Activated naive CD8-positive, alpha-beta T cell treated with anti-CD3 and anti-CD28 coated beads, Interleukin-2, amount 50 U/mL, for 16 hours (primary cell): ENCODE data around the gene KCNIP3.
"Not testable (repeated sequence)": the region's sequence is repeated elsewhere in the genome, so short reads cannot be mapped to it uniquely, and the experiment has no call there.

ENCODE experiments used
- DNase-seq: peaks from one replicate; pipeline ENCODE4 v3.0.0-alpha.2; 2020; ENCODE audit warnings: low read depth, low spot score

The KCNIP3 gene

DNA sequence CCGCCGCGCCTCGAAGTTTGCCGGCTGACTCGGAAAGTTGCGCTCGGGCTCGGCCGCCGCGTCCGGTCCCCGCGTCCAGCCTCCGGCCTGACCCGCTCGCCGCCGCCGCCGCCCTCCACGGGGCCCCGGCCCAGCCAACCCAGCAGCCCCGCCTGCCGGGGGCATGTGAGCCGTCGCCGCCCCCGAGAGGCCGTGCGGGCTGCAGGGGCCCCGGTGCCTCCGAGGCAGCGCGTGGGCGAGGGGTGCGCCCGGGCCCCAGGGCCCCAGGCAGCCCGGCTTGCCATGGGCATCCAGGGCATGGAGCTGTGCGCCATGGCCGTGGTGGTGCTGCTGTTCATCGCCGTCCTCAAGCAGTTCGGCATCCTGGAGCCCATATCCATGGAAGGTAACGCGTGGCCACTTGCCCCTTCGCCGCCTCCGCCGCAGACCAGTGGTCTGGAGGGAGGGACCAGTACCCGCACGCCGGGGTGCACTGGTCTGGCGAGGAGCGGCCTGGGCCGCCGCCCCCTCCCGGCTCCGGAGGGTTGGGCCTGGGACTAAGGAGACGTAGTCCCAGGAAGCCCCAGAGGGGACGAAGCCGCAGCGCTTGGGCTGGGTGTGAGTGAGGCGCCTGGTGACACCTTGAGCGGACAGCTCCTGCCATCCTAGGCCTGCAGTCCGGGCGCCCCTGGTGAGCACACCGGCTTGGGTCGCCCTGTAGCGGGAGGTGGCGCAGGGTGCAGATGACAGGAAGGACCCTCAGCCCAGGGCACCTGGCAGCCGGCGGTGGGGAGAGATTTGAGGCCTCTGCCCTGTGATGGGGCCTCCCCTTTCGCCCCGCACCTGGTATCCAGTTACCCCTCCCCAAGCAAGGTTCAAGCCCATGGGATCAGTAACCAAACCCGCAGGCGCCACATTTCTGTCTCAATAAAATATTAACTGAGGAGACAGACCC lies 49.9 kb downstream of the KCNIP3 start:
- no peak for DNase-seq

DNA sequence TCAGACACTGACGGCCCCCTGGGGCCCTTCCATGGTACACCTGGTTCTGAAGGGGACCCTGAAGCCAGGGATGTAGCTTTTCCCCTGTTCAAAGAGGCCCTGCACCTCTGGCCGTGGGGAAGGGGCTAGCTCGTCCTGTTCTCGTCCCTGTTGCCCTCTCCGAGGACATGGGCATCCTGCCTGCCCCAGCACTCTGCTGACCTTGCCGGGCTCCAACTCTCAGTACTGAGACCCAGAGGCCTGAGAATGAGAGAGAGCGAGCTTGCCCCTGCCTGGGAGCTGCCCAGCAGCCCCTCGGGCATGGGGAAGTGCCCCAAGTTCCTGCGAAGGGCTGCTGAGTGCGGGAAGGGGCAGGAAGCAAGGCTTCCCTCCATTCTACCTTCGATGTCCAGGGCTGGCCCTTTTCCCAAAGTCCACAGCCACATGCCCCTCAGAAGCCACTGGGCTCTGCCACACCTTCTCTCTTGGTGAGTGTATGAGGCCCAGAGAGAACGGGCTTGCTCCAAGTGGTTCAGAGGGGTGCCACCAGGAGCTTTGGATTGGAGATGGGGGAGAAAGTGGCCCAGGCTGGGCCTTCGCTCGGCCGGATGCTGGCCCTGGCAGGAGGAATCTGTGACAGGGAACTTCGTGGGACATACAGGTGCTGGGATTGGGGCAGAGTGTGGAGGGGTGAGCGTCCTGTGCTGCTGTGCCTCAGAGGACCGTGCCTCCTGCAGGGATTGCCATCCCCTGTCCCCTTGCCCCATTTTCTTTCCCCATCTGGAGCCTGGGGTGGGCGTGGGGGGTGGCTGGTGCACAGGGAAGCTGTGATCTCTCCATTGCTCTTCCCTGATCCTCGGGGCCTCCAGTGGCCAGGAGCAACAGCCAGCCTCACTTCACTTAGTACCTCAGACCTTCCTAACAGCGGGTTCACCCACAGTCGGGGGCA lies 50.8 kb downstream of the KCNIP3 start:
- no peak for DNase-seq

DNA sequence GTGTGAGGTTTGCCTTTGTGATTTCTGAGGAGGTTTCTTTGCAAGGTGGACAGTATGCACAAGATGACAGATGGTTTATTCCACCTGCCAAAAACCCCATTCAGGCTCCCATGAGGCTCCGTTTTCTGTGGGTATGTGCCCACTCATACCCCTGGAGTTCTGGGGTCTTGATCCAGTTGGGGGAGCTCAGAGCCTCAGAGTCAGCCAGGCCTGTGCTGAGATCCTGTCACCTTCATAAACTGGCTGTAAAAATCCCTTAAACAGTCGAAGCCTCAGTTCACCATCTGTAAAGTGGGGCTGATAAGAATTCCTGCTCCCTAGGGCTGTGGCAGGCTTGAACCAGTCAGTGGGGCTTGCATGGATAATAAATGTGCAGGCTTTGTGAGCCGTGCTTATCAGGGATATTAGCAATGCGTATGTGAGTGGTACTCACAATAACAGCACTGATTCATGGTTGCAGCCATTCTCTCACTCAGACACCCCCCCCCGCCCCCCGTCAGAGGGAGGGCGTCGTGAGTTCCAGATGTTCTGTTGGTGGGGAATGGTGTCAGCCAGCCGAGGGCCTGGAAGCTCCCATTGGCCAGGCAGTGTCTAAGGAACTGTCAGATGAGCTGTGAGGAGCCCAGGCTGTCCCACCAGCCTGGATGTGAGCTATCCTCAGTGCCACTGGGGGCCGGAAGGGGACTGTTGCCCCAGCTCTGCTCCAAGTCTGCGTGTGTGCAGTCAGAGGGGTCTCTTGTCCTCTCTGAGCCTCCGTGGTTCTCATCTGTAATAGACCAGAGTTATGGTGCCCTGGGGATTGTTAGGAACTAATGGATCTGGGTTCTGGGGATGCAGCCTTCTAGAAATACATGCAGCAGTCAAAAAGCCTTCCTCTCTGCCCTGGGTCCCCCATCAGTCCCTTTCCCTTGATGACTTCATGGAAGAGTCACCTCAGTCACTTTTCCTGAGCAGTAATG lies 51.7 kb downstream of the KCNIP3 start:
- DNase-seq, result no peak

DNA sequence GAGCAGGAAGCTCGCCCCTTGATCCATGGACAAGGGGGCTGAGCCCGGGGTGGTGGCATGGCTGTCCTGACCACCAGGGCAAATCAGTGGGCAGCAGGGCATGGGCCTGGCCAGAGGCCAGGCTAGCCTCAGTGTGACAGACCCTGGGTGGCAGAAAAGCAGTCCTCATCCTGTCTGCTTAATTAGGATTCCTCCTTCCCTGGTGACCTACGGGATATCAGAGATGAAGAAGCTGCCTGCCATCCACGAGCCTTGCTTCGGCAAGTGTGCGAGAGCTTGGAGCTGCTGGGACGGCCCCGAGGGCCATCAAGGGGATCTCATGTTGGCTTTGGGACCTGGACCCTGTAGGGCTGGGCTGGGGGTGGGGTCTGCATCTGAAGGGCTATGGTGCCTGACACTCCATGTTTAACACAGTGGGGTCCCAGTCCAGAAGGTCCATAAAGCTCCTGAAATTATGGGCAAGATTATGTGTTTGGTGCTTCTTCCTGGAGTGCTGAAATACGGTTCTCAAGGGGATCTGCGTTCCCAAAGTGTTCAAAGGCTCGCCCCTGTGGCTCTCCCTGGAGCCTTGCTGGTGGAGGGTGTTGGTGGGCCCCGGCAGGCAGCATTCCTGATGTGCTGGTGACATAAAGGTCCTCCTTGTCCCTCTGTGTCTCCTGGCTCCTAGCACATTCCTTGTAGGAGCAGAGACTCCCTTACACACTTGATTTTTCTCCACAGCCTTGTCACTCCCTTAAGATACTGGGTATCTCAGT lies 52.6 kb downstream of the KCNIP3 start:
- no peak for DNase-seq

DNA sequence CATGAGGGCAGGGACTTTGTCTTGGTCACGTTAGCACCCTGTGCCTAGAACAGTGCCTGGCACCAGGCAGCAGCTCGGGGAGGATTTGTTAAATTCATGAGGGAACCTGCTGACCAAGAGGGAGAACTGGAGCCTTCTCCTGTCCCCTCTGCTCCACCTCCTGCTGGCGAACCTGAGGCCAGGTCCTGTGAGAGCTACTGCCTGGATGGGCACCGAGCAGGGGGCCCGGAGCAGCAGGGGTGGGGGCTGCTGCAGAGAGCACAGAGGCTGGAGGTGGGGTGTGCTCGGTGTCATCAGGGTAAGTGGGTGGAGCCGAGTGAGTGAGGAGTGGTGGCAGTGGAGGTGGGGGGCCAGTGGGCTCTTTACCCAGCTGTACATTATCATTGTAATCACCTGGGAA lies 53.2 kb downstream of the KCNIP3 start:
- DNase-seq, result no peak

DNA sequence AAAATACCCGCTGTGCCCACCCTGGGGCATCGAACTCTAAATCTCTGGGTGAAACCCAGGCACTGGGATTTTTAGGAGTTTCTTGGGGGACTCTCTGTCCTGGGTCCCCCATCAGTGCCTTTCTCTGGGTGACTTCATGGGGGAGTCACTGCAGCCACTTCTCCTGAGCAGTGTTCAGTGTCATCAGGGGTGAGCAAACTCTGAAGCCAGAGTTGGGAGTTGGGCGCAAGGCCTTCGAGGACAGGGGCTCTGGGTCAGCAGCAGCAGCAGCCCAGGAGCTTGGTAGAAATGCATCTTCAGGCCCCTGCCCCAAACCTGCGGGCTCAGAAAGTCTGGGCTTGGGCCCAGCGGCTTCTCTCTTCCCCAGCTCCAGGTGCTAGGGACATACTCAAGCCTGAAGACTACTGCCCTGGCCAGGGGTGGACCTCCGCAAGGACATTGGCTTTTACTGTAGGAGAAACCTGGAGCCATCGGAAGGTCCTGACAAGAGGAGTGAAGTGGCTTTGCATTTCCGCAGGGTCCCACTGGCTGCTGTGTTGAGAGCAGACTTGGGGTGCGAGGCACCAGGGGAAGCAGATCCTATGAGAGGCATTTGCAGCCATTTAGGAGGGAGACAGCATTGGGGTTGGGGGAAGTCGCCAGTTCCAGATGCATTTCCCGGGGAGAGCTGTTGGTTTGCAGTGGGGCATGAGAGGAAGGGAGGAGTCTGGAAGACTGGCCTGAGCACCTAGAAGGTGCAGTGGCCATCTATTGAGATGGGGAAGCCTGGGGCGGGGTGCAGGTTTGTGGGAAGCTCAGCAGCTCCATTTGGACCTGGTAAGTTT lies 53.8 kb downstream of the KCNIP3 start:
- no peak for DNase-seq

DNA sequence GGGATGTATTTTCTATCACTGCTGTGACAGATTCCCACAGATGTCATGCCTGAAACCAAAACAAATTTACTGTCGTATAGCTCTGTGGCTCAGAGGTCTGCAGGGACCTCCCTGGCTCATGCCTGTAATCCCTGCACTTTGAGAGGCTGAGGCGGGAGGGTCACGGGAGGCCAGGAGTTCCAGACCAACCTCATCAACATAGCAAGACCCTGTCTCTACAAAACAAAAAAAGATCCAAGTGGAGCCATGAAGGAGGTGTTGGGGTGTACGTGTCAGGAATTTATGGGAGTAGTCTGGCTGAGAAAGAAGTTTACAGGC lies 54.4 kb downstream of the KCNIP3 start:
- no peak for DNase-seq

DNA sequence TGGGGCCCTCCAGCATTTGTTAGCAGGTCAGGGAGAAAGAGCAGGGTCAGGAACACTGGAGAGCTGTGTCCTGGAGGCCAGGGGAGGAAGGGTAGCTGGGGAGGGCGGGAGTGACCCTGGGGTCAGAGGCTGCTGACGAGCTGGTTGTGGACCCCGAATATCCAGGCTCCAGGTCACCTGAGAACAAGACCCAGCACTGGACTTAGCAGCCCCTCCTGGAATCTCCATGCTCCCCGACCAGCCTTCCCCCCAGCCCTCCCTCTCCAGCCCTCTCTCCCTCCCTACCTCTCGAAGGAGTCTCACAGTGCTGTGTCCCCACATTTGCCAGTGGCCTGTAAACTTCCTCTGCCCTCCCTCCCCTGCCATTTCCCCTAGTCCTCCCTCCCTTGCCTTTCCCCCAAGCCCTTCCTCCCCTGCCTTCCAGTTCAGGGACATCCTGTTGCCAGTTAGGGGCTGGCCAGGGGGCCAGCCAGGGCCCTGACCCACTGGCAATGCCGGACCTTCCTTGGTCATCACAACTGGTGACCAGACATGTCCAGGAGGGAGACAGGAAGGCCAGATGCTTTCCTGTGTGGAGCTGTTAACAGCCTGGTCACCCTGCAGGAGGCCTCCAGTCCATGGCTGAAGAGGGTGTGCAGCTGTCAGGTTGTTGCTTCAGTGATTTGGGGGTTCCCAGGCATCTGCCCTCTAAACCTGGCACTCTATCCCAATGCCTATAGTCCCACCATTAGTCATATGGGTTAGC lies 55.3 kb downstream of the KCNIP3 start:
- no peak for DNase-seq

DNA sequence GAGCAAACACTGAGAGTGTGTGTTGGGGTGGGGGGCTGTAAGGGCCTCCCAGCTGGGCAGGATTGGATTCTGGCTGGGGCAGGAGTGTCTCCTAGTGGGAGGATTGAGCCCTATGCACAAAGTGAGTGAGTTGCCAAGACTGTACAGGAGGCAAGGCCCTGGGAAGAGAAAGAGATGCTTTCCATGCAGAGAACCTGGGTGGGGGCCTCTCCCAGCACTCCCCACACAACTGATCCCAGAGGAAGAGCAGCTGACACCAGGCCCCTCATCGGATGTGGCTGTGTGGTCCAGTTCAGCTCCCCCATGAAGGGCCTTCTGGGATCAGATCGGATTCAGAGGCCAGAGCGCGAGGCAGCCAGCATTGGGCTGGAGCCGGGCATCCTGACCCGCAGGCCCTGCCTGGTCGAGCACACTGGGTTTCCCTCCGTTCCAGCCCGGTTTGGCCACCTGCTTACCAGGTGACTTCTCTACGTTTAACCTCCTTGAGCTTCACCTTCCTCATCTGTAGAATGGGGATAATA lies 56.0 kb downstream of the KCNIP3 start:
- no peak for DNase-seq

DNA sequence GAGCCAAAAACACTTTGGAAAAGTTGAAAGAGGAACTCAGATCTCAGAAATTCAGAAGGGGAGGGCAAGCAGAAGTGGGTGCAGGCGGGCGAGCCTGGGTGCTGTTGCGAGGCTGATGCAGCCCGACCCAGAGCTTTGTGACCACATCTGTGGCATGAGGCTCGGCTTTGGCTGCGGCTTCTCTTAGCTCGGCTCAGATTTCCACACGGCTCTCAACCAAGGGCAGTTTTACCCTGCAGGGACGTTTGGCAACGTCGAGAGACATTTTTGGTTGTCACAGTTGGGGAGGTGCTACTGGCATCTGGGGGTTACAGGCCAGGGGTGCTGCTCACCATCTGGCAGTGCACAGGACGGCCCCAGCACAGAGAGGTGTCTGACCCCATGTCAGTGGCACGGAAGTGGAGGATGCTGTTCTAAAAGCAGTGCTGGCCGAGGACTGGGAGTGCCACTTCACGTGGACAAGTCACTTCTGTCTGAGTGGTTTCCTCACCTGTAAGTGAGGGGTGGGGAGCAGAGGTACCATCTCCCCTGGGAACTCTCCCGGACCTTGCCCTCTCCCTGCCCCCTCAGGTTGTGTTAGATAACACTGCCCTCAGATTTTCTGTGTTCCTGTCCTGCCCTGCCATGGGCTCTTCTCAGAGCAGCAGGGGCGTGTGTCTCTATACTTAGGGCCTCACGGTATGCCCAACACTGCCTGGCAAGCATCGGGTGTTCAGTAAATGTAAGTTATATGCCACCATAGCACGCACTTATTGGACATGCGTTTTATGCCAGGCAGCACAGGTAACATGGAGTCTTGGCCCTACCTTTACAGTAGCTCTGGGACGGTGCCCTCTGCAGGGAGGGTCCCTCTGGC lies 56.7 kb downstream of the KCNIP3 start:
- no peak for DNase-seq

DNA sequence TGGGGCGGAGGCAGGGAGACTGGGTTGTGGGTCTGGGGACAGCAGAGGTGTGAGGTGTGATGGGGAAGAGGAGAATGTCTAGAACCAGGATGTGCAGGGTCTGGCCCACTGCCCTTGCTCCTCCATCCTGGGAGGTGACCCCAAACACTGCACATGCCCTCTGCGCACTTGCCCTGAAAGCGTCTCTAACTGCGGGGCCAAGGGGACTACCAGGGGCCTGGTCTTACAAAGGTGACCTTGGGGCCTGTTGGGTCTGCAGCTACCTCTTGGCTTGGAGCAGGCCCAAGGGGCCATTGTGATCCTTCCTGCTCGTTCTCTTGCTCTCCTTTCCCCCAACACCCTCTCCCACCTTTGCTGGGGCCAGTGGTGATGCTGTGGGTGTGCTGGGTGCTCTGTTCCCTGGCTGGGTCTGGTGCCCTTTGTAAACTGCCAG lies 57.3 kb downstream of the KCNIP3 start:
- no peak for DNase-seq

DNA sequence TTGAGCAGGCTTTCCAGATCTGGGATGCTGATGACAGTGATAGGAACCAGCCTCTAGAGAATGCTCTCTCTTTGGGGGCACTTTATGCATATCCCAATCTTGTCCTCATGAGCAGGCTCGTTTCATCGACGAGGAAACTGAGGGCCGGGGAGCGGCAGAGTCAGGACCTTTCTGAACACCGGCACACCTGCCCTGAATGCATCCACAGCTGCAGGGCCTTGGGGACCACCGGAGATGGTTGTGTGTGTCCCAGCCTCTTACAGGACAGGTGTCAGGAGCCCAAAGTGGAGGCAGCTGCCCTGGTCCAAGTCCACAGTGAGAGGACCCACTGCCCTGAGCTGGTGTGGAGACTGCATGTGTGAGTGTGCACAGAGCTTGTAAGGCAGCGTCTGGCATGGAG lies 57.8 kb downstream of the KCNIP3 start:
- no peak for DNase-seq

DNA sequence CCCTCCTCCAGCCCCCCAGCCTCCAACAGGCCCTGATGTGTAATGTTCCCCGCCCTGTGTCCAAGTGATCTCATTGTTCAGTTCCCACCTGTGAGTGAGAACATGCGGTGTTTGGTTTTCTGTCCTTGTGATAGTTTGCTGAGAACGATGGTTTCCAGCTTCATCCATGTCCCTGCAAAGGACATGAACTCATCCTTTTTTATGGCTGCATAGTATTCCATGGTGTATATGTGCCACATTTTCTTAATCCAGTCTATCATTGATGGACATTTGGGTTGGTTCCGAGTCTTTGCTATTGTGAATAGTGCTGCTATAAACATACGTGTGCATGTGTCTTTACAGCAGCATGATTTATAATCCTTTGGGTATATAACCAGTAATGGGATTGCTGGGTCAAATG lies 58.3 kb downstream of the KCNIP3 start:
- not testable (repeated sequence) for DNase-seq

DNA sequence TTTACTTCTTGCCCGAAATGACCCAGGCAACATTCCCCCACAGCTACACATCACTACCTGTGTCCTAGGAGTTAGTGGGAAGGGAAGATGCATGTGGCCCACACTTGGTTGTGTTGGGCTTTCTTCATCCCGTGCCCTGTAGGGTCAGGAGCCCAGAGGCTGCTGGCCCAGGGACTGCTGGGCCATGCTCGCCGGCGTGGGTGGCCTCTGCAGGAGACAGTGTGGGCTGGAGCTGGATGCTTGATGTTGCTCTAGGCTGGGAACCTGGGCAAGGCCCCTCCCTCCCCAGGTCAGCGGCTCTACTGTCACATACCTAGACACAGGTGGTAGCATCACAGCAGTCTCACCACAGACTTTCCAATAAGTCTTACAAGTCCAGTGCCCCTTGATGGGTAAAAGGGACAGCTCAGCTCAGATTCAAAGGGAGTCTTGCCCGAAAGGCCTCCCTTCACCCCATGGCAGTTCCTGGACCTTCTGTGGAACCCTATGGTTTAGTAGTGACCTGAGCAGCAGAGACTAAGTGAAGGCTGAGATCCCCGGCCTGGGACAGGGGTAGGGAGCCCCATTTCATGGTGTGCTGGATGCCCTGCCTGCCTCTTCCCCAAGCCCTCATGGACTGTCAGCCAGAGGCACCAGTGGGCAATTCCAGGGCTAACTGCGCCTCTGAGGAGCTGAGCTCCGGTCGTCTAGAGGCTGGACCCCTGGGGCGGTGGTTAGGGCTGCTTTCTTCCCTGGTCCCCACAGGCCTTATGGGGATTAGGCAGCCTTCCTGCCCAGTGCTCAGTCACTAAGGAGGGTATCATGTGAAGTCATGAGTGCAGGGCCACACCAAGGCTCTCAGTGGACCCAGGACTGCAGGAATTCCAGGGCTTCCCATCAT lies 59.9 kb downstream of the KCNIP3 start:
- no peak for DNase-seq

DNA sequence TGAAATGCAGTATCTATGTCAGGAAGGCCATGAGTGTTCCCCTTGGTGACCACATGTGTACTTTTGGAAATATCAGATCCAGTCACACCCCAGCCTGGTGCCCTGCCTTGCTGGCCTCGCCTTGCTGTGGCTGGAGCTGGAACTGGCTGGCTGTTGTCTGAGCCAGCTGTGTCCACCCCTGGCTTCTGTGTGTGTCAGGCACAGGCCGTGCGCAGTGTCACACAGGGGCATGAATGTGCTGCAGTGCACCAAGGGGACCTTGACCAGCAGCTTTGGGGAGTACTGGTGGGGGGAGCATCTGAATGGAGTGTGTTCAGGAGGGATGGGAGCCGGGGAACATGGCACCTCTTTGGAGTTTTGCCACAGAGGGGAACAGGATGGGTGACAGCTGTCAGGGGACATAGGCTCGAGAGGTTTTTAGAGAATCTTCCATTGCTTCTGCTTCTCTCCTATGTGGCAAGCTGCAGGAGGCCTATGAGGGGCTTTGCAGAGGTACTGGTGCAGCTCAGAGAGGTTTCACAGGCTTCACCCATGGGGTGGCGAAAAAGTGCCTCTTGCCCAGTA lies 60.7 kb downstream of the KCNIP3 start:
- no peak for DNase-seq

DNA sequence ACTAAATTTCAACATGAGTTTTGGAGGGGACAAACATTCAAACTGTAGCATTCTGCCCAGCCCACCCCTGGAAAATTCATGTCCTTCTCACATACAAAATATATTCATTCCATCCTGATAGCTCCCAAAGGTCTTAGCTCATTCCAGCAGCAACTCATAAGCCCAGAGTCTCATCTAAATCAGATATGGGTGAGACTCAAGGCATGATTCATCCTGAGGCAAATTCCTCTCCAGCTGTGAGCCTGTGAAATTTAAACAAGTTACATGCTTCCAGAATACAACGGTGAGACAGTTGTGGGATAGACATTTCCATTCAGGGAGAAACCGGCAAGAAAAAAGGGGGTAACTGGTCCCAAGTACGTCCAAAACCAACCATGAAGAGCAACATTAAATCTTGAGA lies 61.9 kb downstream of the KCNIP3 start:
- no peak for DNase-seq

DNA sequence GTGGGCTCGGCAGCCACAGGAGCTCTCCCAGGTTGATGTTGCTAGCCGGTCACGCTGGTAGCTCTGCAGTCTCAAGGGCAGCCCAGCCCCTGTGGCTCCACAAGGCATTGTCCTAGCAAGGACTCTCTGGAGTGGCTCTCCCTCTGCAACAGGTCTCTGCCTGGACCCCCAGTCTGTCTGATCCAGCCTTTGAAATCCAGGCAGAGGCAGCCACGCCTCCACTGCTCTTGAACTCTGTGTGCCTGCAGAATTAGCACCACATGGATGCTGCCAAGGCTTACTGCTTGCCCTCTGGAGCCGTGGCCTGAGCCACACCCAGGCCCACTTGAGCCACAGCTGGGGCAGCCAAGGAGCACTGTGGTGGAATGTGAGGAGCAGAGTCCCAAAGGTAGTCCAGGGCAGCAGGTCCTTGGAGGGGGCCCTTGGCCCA lies 62.4 kb downstream of the KCNIP3 start:
- DNase-seq, result no peak
